CD14-positive monocyte (primary cell): Measurements from ENCODE around the gene SUPT4H1. TPM values are rescaled to one million over a fixed set of nuclear protein-coding genes. Genes with fewer than 3 reads are reported as not detected.

ENCODE experiments used
- DNase-seq, 3 donors: peaks; one replicate each; pipeline ENCODE4 v3.0.0-alpha.2; 2011 to 2022
- H2AFZ ChIP-seq: 2 replicates; pipeline ENCODE4 v1.6.0; 2012; ENCODE audit warnings: mild to moderate bottlenecking, low read depth, low read length, inconsistent platforms; ENCODE audit not compliant: insufficient read depth, poor library complexity, severe bottlenecking
- H3K27ac ChIP-seq, 2 donors: 1 replicate in 1 of 2; 2 replicates in 1 of 2; pipeline ENCODE4 v1.5.1; 2012 to 2013; ENCODE audit warnings: low read length in 2 of 2, control low read depth in 1 of 2, inconsistent platforms in 1 of 2, low read depth in 1 of 2, mild to moderate bottlenecking in 1 of 2
- H3K27me3 ChIP-seq, 2 donors: one replicate each; pipeline versions ENCODE4 v1.6.0 to v1.6.1; 2011 to 2013; ENCODE audit warnings: low read length in 2 of 2; ENCODE audit not compliant: control insufficient read depth in 2 of 2, insufficient read depth in 2 of 2
- H3K36me3 ChIP-seq, 2 donors: replicated peaks in 1 of 2; 1 replicate in 1 of 2; 2 replicates in 1 of 2; pipeline versions ENCODE4 v1.5.1 to v1.6.1; 2012 to 2013; ENCODE audit warnings: low read length in 2 of 2, control low read depth in 1 of 2, inconsistent platforms in 1 of 2, mild to moderate bottlenecking in 1 of 2; ENCODE audit not compliant: insufficient read depth in 2 of 2, control insufficient read depth in 1 of 2
- H3K4me1 ChIP-seq, 2 donors: 1 replicate in 1 of 2; 2 replicates in 1 of 2; pipeline versions ENCODE4 v1.5.1 to v1.6.1; 2012 to 2013; ENCODE audit warnings: low read length in 2 of 2, control low read depth in 1 of 2, inconsistent platforms in 1 of 2, mild to moderate bottlenecking in 1 of 2, moderate library complexity in 1 of 2; ENCODE audit not compliant: insufficient read depth in 2 of 2, control insufficient read depth in 1 of 2
- H3K4me2 ChIP-seq: replicated peaks from 2 replicates; pipeline ENCODE3; 2012; ENCODE audit warnings: low read length, moderate library complexity, mild to moderate bottlenecking; ENCODE audit not compliant: poor library complexity, severe bottlenecking; ENCODE audit errors: extremely low read depth
- H3K4me3 ChIP-seq, 3 experiments: fragments of 200-600 bp in 1 of 3; sonication (generic) in 1 of 3; replicated peaks in 1 of 3; 1 replicate in 2 of 3; 2 replicates in 1 of 3; pipeline ENCODE4 v1.5.1; 2011 to 2013; ENCODE audit warnings: low read length in 3 of 3, mild to moderate bottlenecking in 3 of 3, control low read depth in 2 of 3, low read depth in 2 of 3, inconsistent platforms in 1 of 3, moderate library complexity in 1 of 3
- H3K79me2 ChIP-seq: 2 replicates; pipeline ENCODE4 v1.6.0; 2012; ENCODE audit warnings: mild to moderate bottlenecking, control low read depth, inconsistent platforms, low read length, moderate library complexity; ENCODE audit not compliant: insufficient read depth
- H3K9ac ChIP-seq: 2 replicates; pipeline ENCODE4 v1.6.0; 2017; ENCODE audit warnings: low read length, mild to moderate bottlenecking; ENCODE audit not compliant: insufficient read depth, poor library complexity, severe bottlenecking
- H3K9me3 ChIP-seq, 2 donors: replicated peaks in 1 of 2; 1 replicate in 1 of 2; 2 replicates in 1 of 2; pipeline versions ENCODE4 v1.5.1 to v1.6.1; 2012 to 2013; ENCODE audit warnings: low read length in 2 of 2, control low read depth in 1 of 2; ENCODE audit not compliant: control insufficient read depth in 1 of 2, insufficient read depth in 1 of 2
- H4K20me1 ChIP-seq: 2 replicates; pipeline ENCODE4 v1.6.0; 2012; ENCODE audit warnings: mild to moderate bottlenecking, low read length, control low read depth, moderate library complexity; ENCODE audit not compliant: insufficient read depth
- H3K27ac Mint-ChIP-seq, 7 donors: one replicate each; pipeline ENCODE4 v1.8.0; 2020; ENCODE audit warnings: mild to moderate bottlenecking in 7 of 7, mixed read lengths in 7 of 7, moderate library complexity in 6 of 7, inconsistent platforms in 2 of 7
- H3K27me3 Mint-ChIP-seq, 3 donors: one replicate each; pipeline ENCODE4 v1.8.0; 2021 to 2022; ENCODE audit warnings: low read depth in 3 of 3, mild to moderate bottlenecking in 3 of 3, mixed read lengths in 3 of 3, moderate library complexity in 3 of 3, inconsistent platforms in 1 of 3
- H3K36me3 Mint-ChIP-seq, 2 donors: one replicate each; pipeline ENCODE4 v1.8.0; 2020; ENCODE audit warnings: mixed read lengths in 2 of 2, inconsistent platforms in 1 of 2, mild to moderate bottlenecking in 1 of 2
- H3K4me1 Mint-ChIP-seq: one replicate; pipeline ENCODE4 v1.8.0; 2020; ENCODE audit warnings: mild to moderate bottlenecking, mixed read lengths
- H3K4me3 Mint-ChIP-seq, 2 donors: one replicate each; pipeline ENCODE4 v1.8.0; 2020; ENCODE audit warnings: mild to moderate bottlenecking in 2 of 2, mixed read lengths in 2 of 2, moderate library complexity in 1 of 2
- H3K9me3 Mint-ChIP-seq, 7 donors: one replicate each; pipeline ENCODE4 v1.8.0; 2020 to 2022; ENCODE audit warnings: mixed read lengths in 7 of 7, mild to moderate bottlenecking in 6 of 7, moderate library complexity in 6 of 7, inconsistent platforms in 2 of 7
- WGBS: methylation state at CpG from one replicate; pipeline ENCODE4 v1.1.5; 2013; ENCODE audit warnings: missing lambda C conversion rate; ENCODE audit not compliant: insufficient coverage; 5-methylcytosine and 5-hydroxymethylcytosine counted together
- intact Hi-C, 2 donors: fragments of 100-400 bp; cut with micrococcal nuclease; formaldehyde crosslinking; loops; one replicate each; pipeline versions ENCODE4 v1.15.0 to v1.15.1; 2023
- polyA plus RNA-seq, 3 donors: library from polyadenylated mRNA; depleted of rRNA in 1 of 3; unstranded in 2 of 3; stranded (reverse) in 1 of 3; fragments of 300-500 nt in 2 of 3; fragments of >200 nt in 1 of 3; fragmentation: Illumina TruSeq in 2 of 3; gene quantifications; 1 replicate in 2 of 3; 2 replicates in 1 of 3; pipeline ENCODE4 v1.2.3, GENCODE V29; 2012 to 2021
- TF ChIP-seq, protein P1 (sequence below): fragments of 200-600 bp; IDR thresholded peaks from one replicate; pipeline ENCODE4 v1.8.0; 2022; ENCODE audit warnings: antibody characterized with exemption, mild to moderate bottlenecking

The SUPT4H1 gene
- polyA plus RNA-seq, 3 donors: 144 to 251 (median 241) TPM

DNA sequence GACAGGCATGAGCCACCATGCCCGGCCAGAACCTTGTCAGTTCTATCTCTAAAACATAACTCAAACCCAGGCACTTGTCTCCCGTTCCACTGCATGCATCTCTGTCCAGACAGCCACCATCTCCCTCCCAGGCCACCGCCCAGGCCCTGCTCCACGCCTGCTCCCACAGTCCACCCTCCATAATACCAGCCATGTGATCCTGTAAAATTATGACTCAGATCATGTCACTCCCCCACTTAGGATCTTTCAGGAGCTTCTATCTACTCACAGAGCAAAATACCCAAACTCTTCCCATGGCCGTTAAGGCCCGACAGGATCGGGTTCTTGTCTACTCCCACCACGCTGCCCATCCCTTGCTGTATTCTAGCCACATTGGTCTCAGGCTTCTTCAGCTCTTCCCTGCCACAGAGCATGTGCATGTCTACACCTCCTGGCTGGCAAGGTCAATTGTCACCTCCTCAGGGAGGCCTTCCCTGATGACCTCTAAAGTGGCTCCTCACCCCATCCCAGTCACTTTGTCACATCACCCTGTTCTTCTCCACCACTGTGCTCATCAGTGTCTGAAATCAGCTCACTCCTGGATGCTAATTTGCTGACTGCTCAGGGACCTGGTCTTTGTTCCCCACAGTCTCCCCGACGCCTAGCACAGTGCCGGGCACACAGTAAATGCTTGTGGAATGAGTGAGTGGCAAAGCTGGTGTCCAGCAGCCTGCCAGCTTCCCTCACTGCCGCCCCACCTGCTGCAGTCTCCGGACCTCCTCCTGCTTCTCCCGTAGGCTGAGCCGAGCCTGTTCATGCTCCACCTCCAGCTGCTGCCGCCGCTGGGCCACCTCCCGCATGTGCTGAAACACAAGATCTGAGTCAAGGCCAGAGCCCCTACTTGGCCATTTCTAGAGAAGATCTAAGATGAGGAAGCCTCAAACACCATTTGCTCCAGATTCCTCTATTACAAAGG, 30.2 kb downstream of the SUPT4H1 start:
- H3K9ac ChIP-seq: no peak overlapping the region
- WGBS: 93% methylated on average over 15 of the region's 18 CpGs
- H3K27me3 ChIP-seq: peaks cover 11 to 34% of the 10 kb centered on the region in 2 donors
- H3K4me1 ChIP-seq: peaks cover 28 to 29% of the 10 kb centered on the region in 2 donors
- peaks cover 14% of the 10 kb centered on the region for H3K79me2 ChIP-seq
- Mint-ChIP-seq H3K9me3 (peaks cover 0 to 5% (median 2%) of the 10 kb centered on the region in 7 donors), H3K4me1 (peaks cover 36% of the 10 kb centered on the region), H3K4me3 (peak overlapping the region in 1 of 2 donors; percentile 61), H3K27me3 (peaks cover 45 to 61% (median 46%) of the 10 kb centered on the region in 3 donors), H3K36me3 (peaks cover 18 to 26% of the 10 kb centered on the region in 2 donors), H3K27ac (peak overlapping the region in 1 of 7 donors; percentile 0)
- H3K27ac ChIP-seq: no peak overlapping the region
- H2AFZ ChIP-seq: no peak overlapping the region
- intact Hi-C loops: no loop called here
- TF ChIP-seq, protein P1, sequence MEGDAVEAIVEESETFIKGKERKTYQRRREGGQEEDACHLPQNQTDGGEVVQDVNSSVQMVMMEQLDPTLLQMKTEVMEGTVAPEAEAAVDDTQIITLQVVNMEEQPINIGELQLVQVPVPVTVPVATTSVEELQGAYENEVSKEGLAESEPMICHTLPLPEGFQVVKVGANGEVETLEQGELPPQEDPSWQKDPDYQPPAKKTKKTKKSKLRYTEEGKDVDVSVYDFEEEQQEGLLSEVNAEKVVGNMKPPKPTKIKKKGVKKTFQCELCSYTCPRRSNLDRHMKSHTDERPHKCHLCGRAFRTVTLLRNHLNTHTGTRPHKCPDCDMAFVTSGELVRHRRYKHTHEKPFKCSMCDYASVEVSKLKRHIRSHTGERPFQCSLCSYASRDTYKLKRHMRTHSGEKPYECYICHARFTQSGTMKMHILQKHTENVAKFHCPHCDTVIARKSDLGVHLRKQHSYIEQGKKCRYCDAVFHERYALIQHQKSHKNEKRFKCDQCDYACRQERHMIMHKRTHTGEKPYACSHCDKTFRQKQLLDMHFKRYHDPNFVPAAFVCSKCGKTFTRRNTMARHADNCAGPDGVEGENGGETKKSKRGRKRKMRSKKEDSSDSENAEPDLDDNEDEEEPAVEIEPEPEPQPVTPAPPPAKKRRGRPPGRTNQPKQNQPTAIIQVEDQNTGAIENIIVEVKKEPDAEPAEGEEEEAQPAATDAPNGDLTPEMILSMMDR: no peak
- H4K20me1 ChIP-seq: peaks cover 18% of the 10 kb centered on the region
- H3K4me3 ChIP-seq: no peak overlapping the region
- H3K4me2 ChIP-seq: no peak overlapping the region
- no peak for DNase-seq
- no peaks in the 10 kb centered on the region for H3K36me3 ChIP-seq
- H3K9me3 ChIP-seq: peaks cover 0 to 6% of the 10 kb centered on the region in 2 donors

- peaks cover 7% of the 10 kb centered on the region for H4K20me1 ChIP-seq
- peak overlapping the region in 1 of 7 donors; percentile 21 for H3K27ac Mint-ChIP-seq
- peak overlapping the region in 1 of 2 donors; percentile 6 for H3K4me3 Mint-ChIP-seq
- H3K9ac ChIP-seq: no peak overlapping the region
- TF ChIP-seq, protein P1: no peak
- H3K4me3 ChIP-seq: no peak overlapping the region
- peaks cover 36 to 57% (median 43%) of the 10 kb centered on the region in 3 donors for H3K27me3 Mint-ChIP-seq
- peaks cover 11 to 29% of the 10 kb centered on the region in 2 donors for H3K27me3 ChIP-seq
- H3K9me3 Mint-ChIP-seq: peaks cover 0 to 4% (median 2%) of the 10 kb centered on the region in 7 donors
- no peak overlapping the region for H3K27ac ChIP-seq
- intact Hi-C loops: no loop called here
- no peaks in the 10 kb centered on the region for H3K36me3 ChIP-seq
- H2AFZ ChIP-seq: no peak overlapping the region
- H3K79me2 ChIP-seq: peaks cover 13% of the 10 kb centered on the region
- DNase-seq: no peak
- peaks cover 18 to 26% of the 10 kb centered on the region in 2 donors for H3K36me3 Mint-ChIP-seq
- H3K4me1 Mint-ChIP-seq: peaks cover 26% of the 10 kb centered on the region
- no peak overlapping the region for H3K4me2 ChIP-seq
- WGBS: 93% methylated on average over 5 of the region's 9 CpGs
- H3K4me1 ChIP-seq: peaks cover 17 to 18% of the 10 kb centered on the region in 2 donors
- H3K9me3 ChIP-seq: peaks cover 0 to 6% of the 10 kb centered on the region in 2 donors
Observed at GRCh38 chr17:58320570-58321323, 31.3 kb downstream of the SUPT4H1 start.
